ENCODE data around the gene TEAD1. TPM values are rescaled to one million over a fixed set of nuclear protein-coding genes. Genes with fewer than 3 reads are reported as not detected.

TEAD1 gene
- total RNA-seq, 6 donors from 2014 or later: 53.5 to 141 (median 80.2) TPM

DNA sequence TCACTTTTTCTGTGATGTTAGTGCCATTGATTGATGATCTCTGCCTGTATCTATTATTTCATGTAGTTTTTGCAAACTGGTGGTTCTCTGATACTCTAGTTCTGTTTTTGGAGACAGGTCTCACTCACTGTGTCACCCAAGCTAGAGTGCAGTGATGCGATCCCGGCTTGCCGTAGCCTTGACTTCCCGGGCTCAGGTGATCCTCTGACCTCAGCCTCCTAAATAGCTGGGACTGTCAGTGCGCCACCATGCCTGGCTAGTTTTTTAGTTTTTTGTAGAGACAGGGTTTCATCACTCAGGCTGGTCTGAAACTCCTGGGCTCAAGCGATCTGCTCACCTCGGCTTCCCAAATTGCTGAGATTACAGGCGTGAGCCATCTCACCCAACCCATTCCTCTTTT lies 16.4 kb downstream of the TEAD1 start:
- whole genome bisulfite sequencing, 2 donors: 95% methylated on average over 8 of the region's 8 CpGs
- Histone ChIP-seq H3K36me3 (no peaks in the 10 kb centered on the region), H3K9me3 (no peaks in the 10 kb centered on the region), H3K4me3 (no peak overlapping the region), H3K27ac (no peak overlapping the region), H3K4me1 (peaks cover 32 to 59% (median 54%) of the 10 kb centered on the region in 4 donors), H3K27me3 (no peaks in the 10 kb centered on the region)
- DNase-seq (no peak), ATAC-seq (ENCODE audit: low FRiP score in 2 of 2) (no peak)
- TF ChIP-seq EP300 (IDR thresholded peaks at IDR 0.05) (no peak), POLR2A (IDR thresholded peaks at IDR 0.05) (no peak), POLR2AphosphoS5 (IDR thresholded peaks at IDR 0.05) (no peak)
- TF ChIP-seq, protein P1, sequence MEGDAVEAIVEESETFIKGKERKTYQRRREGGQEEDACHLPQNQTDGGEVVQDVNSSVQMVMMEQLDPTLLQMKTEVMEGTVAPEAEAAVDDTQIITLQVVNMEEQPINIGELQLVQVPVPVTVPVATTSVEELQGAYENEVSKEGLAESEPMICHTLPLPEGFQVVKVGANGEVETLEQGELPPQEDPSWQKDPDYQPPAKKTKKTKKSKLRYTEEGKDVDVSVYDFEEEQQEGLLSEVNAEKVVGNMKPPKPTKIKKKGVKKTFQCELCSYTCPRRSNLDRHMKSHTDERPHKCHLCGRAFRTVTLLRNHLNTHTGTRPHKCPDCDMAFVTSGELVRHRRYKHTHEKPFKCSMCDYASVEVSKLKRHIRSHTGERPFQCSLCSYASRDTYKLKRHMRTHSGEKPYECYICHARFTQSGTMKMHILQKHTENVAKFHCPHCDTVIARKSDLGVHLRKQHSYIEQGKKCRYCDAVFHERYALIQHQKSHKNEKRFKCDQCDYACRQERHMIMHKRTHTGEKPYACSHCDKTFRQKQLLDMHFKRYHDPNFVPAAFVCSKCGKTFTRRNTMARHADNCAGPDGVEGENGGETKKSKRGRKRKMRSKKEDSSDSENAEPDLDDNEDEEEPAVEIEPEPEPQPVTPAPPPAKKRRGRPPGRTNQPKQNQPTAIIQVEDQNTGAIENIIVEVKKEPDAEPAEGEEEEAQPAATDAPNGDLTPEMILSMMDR (IDR thresholded peaks at IDR 0.05): no peak

DNA sequence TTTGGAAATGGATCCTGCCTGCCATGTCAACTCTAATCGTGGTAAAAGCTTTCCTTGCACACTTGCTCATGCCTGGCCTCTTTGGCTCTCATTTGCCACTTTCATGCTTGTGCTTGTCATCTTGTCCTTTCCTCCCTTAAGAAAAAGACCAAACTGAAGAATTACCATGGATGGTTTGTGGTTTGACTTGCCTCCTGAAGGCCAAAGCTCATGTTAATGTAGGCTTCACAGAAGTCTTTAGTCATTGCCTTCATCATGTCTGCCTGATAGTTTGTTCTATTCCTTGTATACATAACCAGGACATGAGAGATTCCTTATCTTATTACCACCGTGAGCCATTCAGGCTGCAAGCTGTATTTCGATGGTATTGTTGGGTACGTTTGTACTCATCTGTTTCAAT lies 17.3 kb downstream of the TEAD1 start:
- ATAC-seq (ENCODE audit: low FRiP score in 2 of 2) (no peak), DNase-seq (no peak)
- H3K4me3 ChIP-seq: no peak overlapping the region
- H3K4me1 ChIP-seq: peaks cover 39 to 63% (median 59%) of the 10 kb centered on the region in 4 donors
- H3K36me3 ChIP-seq: no peaks in the 10 kb centered on the region
- TF ChIP-seq POLR2A (IDR thresholded peaks at IDR 0.05) (no peak), POLR2AphosphoS5 (IDR thresholded peaks at IDR 0.05) (no peak)
- TF ChIP-seq, protein P1 (IDR thresholded peaks at IDR 0.05): no peak
- WGBS, 2 donors: 65 to 68% methylated on average over 4 of the region's 4 CpGs
- no peak overlapping the region for H3K27ac ChIP-seq
- H3K27me3 ChIP-seq: no peaks in the 10 kb centered on the region
- H3K9me3 ChIP-seq: no peaks in the 10 kb centered on the region

DNA sequence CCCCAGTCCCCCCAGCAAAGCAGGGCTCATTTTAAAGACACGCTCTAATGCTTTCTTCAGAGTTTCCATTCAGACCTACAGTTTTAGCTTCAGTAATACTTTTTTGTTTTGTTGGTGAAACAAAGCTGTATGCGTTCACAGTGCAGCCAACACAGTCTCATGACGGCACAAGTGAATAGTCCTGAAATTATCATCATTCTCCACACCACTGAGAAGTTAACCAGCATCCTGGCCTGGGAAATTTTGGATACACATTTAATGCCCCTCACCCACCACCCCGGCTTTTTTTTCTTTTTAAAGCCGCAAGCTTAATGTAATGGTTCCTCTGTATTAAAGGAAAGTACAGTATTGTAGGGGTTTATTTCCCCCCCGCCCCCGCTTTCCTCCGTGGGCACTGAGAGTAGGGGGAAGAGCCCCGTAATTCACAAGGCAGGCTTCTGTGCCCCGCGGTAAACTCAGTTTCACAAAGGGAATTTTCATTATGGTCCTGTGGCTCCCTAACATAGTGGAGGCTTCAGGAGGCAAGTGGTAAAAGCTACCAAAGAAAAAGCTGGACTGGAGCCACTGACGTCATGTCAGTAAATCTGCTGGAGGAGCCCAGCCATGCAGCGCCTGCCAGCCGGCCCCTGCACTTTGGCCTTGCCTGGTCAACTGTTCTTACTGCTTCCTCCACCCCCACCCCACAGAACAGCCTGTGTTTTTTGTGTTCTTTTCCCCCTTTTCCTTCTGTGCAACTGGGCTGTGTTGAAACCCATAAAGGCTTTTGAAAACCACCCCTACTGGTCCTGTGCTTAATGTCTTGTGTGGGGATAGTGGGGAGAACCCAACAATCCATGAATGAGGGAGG lies 18.2 kb downstream of the TEAD1 start:
- Histone ChIP-seq H3K4me3 (no peak overlapping the region), H3K27me3 (no peaks in the 10 kb centered on the region), H3K9me3 (no peaks in the 10 kb centered on the region), H3K36me3 (no peaks in the 10 kb centered on the region), H3K4me1 (peaks cover 39 to 64% (median 55%) of the 10 kb centered on the region in 4 donors), H3K27ac (peak overlapping the region; percentile 82 to 92 (median 88))
- 50 to 54% methylated on average over 14 of the region's 14 CpGs for WGBS, 2 donors
- TF ChIP-seq POLR2A (IDR thresholded peaks at IDR 0.05) (no peak), POLR2AphosphoS5 (IDR thresholded peaks at IDR 0.05) (no peak), EP300 (IDR thresholded peaks at IDR 0.05) (no peak)
- TF ChIP-seq, protein P1 (IDR thresholded peaks at IDR 0.05): no peak
- ATAC-seq (ENCODE audit: low FRiP score in 2 of 2): peak; percentile 80 to 86
- DNase-seq: peak; percentile 88 to 91

DNA sequence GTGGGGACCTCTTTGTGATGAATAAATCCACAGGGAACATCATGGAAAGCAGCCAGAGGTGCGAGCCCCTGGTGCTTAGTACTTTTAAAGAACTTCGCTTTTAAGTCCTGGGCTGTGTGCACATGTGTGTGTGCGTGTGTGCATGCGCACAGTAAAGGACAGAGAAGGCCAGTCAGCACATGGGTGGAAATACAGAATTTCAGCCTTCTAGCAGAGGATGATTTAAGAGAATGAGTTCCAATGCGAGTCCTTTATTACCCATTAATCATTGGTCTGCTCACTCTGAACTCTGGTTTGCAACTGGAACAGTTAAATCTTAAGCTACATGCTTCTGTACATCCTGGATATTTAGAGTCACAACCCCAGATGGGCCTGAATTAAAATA lies 18.9 kb downstream of the TEAD1 start:
- Histone ChIP-seq H3K4me1 (peaks cover 39 to 59% (median 49%) of the 10 kb centered on the region in 4 donors), H3K27ac (peak overlapping the region; percentile 82 to 92 (median 88)), H3K9me3 (no peaks in the 10 kb centered on the region), H3K27me3 (no peaks in the 10 kb centered on the region), H3K4me3 (no peak overlapping the region), H3K36me3 (no peaks in the 10 kb centered on the region)
- WGBS, 2 donors: 63 to 65% methylated on average over 5 of the region's 5 CpGs
- DNase-seq (no peak), ATAC-seq (ENCODE audit: low FRiP score in 2 of 2) (no peak)
- TF ChIP-seq POLR2AphosphoS5 (IDR thresholded peaks at IDR 0.05) (no peak), EP300 (IDR thresholded peaks at IDR 0.05) (no peak), POLR2A (IDR thresholded peaks at IDR 0.05) (no peak)
- TF ChIP-seq, protein P1 (IDR thresholded peaks at IDR 0.05): no peak
